Uterus (tissue), 2 donors: ENCODE results near the gene CDC34.

Experiments used
- POLR2A ChIP-seq, 2 donors: fragments of 450-650 bp; IDR thresholded peaks; one replicate each; pipeline ENCODE4 v1.6.1; 2016; ENCODE audit warnings: antibody characterized with exemption in 2 of 2, mild to moderate bottlenecking in 1 of 2, moderate library complexity in 1 of 2
- TF ChIP-seq, protein P1 (sequence below), 4 experiments: fragments of 200-600 bp in 2 of 4; fragments of 450-650 bp in 2 of 4; sonication (generic) in 2 of 4; IDR thresholded peaks; one replicate each; pipeline ENCODE4 v1.5.1; 2016 to 2019; ENCODE audit warnings: antibody characterized with exemption in 4 of 4, mild to moderate bottlenecking in 2 of 4, moderate library complexity in 1 of 4

DNA sequence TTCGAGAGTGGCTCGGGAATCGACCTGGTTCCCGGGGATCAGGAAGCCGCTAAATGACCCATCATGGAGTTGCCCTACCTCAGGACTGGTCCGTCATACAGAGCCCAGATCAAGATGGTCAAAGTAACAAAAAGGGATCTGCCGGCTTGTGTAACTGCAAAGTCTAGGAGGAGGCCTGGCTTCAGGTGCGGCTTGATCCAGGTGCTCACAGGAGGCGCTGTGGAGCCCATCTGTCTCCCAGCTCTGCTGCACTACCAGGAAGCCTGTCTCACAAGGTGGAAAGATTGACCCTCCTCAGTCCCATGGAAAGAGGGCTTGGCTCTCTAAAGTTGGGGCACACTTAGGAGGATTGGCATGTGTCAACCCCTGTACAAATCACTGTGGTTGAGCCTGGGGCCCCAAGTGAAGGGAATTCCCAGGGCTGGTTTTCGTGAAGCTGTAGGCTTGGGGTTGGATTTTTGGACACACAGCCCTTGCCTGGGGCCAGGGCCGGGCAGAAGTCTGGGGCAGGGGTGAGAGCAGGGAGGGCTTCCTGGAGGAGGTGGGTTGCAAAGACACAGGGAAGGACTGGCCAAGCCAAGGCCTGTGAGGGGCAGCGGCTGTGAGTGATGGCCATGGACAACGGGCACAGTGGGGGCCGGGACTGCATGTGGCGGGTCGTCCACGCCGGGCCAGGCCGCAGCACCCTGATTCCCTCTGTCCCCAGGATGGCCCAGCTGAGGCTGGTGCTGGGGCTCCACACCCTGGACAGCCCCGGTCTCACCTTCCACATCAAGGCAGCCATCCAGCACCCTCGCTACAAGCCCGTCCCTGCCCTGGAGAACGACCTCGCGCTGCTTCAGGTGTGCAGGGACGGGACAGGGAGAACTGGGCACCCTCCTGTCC lies 16.5 kb downstream of the CDC34 start:
- TF ChIP-seq POLR2A (IDR thresholded peaks at IDR 0.05), result no peak
- TF ChIP-seq, protein P1, sequence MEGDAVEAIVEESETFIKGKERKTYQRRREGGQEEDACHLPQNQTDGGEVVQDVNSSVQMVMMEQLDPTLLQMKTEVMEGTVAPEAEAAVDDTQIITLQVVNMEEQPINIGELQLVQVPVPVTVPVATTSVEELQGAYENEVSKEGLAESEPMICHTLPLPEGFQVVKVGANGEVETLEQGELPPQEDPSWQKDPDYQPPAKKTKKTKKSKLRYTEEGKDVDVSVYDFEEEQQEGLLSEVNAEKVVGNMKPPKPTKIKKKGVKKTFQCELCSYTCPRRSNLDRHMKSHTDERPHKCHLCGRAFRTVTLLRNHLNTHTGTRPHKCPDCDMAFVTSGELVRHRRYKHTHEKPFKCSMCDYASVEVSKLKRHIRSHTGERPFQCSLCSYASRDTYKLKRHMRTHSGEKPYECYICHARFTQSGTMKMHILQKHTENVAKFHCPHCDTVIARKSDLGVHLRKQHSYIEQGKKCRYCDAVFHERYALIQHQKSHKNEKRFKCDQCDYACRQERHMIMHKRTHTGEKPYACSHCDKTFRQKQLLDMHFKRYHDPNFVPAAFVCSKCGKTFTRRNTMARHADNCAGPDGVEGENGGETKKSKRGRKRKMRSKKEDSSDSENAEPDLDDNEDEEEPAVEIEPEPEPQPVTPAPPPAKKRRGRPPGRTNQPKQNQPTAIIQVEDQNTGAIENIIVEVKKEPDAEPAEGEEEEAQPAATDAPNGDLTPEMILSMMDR (IDR thresholded peaks at IDR 0.05), result no peak
